ENCODE data around the gene PINK1. TPM values are rescaled to one million over a fixed set of nuclear protein-coding genes. Genes with fewer than 3 reads are reported as not detected.

The PINK1 gene
- total RNA-seq, 1 donor from 2014 or later: 4.5 TPM

Other genes with a start within 250 kb of the PINK1 start
- gene CAMK2N1, start 147.2 kb upstream of the PINK1 start, total RNA-seq: 0.80 and 0.83 TPM in 2 replicates
- gene MUL1, start 125.3 kb upstream of the PINK1 start, total RNA-seq: 25.3 and 25.5 TPM in 2 replicates
- gene FAM43B, start 80.9 kb upstream of the PINK1 start, total RNA-seq: not detected in 2 replicates
- gene CDA, start 44.4 kb upstream of the PINK1 start, total RNA-seq: not detected in 2 replicates
- gene DDOST, start 27.9 kb downstream of the PINK1 start, total RNA-seq: 181 and 196 TPM in 2 replicates
- gene KIF17, start 84.5 kb downstream of the PINK1 start, total RNA-seq: not detected in 2 replicates
- 0.07 and 0.32 TPM in 2 replicates for gene SH2D5, start 99.2 kb downstream of the PINK1 start, total RNA-seq
- 267 and 275 TPM in 2 replicates for gene HP1BP3, start 153.8 kb downstream of the PINK1 start, total RNA-seq